Neutrophil (primary cell): ENCODE data around the gene HIPK2.
A peak's percentile ranks its signal among the peaks of the same experiment; 100 is the strongest.

Experiments
- H3K27ac ChIP-seq: fragments of 200-600 bp; sonication (generic); 2 replicates; pipeline ENCODE4 v1.5.1; 2016; ENCODE audit warnings: mild to moderate bottlenecking, moderate library complexity
- H3K27me3 ChIP-seq: fragments of 200-600 bp; sonication (generic); 2 replicates; pipeline ENCODE4 v1.6.0; 2016; ENCODE audit warnings: mild to moderate bottlenecking
- H3K36me3 ChIP-seq: fragments of 200-600 bp; sonication (generic); 2 replicates; pipeline ENCODE4 v1.5.1; 2017
- H3K4me1 ChIP-seq, 2 experiments: fragments of 200-600 bp in 1 of 2; sonication (generic) in 1 of 2; 1 replicate in 1 of 2; 2 replicates in 1 of 2; pipeline versions ENCODE4 v1.5.1 to v1.6.1; 2013 to 2016; ENCODE audit warnings: low read depth in 1 of 2, low read length in 1 of 2, mild to moderate bottlenecking in 1 of 2, moderate library complexity in 1 of 2; ENCODE audit not compliant: control insufficient read depth in 1 of 2, insufficient read depth in 1 of 2
- H3K4me3 ChIP-seq, 2 experiments: fragments of 200-600 bp in 1 of 2; sonication (generic) in 1 of 2; 1 replicate in 1 of 2; 2 replicates in 1 of 2; pipeline ENCODE4 v1.5.1; 2013 to 2016; ENCODE audit warnings: low read depth in 1 of 2, low read length in 1 of 2, mild to moderate bottlenecking in 1 of 2, moderate library complexity in 1 of 2
- H3K9me3 ChIP-seq: fragments of 200-600 bp; sonication (generic); 2 replicates; pipeline ENCODE4 v1.5.1; 2016
- TF ChIP-seq, protein P1 (sequence below): fragments of 200-600 bp; sonication (generic); IDR thresholded peaks from 2 replicates; pipeline ENCODE4 v1.5.1; 2016; ENCODE audit warnings: antibody characterized with exemption

HIPK2 gene

GRCh38 chr7:139765143-139765542, 12.7 kb downstream of the HIPK2 start:
- H3K4me1 ChIP-seq: peaks cover 89 to 98% of the 10 kb centered on the region in 2 experiments
- no peaks in the 10 kb centered on the region for H3K27me3 ChIP-seq
- TF ChIP-seq, protein P1, sequence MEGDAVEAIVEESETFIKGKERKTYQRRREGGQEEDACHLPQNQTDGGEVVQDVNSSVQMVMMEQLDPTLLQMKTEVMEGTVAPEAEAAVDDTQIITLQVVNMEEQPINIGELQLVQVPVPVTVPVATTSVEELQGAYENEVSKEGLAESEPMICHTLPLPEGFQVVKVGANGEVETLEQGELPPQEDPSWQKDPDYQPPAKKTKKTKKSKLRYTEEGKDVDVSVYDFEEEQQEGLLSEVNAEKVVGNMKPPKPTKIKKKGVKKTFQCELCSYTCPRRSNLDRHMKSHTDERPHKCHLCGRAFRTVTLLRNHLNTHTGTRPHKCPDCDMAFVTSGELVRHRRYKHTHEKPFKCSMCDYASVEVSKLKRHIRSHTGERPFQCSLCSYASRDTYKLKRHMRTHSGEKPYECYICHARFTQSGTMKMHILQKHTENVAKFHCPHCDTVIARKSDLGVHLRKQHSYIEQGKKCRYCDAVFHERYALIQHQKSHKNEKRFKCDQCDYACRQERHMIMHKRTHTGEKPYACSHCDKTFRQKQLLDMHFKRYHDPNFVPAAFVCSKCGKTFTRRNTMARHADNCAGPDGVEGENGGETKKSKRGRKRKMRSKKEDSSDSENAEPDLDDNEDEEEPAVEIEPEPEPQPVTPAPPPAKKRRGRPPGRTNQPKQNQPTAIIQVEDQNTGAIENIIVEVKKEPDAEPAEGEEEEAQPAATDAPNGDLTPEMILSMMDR: no peak
- no peaks in the 10 kb centered on the region for H3K9me3 ChIP-seq
- H3K27ac ChIP-seq: peak overlapping the region; percentile 87
- no peak overlapping the region for H3K4me3 ChIP-seq
- no peaks in the 10 kb centered on the region for H3K36me3 ChIP-seq

DNA sequence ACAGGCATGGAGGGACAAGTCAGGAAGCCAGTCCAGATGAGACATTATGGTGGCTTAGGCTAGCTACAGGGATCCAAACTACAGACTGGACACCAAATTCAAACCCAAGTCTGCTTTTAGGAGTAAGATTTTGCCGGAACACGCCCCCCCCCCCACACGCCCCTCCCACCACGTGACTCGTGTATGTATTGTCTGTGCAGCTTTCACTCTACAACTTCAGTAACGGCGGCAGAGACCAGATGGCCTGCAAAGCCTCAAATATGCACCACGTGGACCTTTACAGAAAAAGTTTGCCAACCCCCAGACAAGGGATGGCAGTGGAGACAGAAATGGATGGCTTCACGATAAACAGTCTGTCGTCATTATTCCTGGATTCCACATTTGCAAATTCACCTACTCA, 14.5 kb downstream of the HIPK2 start:
- H3K27me3 ChIP-seq: no peaks in the 10 kb centered on the region
- H3K4me1 ChIP-seq: peaks cover 71 to 93% of the 10 kb centered on the region in 2 experiments
- no peak overlapping the region for H3K4me3 ChIP-seq
- peak overlapping the region; percentile 48 for H3K27ac ChIP-seq
- no peaks in the 10 kb centered on the region for H3K9me3 ChIP-seq
- H3K36me3 ChIP-seq: no peaks in the 10 kb centered on the region
- TF ChIP-seq, protein P1: no peak

DNA sequence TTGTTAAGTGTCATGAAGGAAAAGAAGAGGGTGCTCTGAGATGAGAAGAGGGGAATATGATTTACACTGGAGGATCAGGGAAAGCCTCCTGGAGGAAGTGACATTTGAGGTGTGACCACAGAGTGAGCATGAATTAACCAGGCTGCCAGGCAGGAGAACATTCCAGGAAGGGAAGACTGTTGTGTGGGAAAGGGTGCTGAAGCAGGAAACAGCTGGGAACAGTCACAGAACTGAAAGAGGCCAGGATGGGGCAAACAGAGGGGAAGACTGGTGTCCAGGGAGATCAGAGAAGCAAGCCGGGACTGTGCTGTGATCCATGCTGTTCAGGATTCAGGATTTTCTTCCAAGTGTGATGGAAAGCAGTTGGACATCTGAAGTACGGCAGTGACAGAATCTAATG, 14.9 kb downstream of the HIPK2 start:
- TF ChIP-seq, protein P1: no peak
- no peak overlapping the region for H3K4me3 ChIP-seq
- no peaks in the 10 kb centered on the region for H3K27me3 ChIP-seq
- no peaks in the 10 kb centered on the region for H3K36me3 ChIP-seq
- H3K27ac ChIP-seq: peak overlapping the region; percentile 48
- H3K4me1 ChIP-seq: peaks cover 66 to 90% of the 10 kb centered on the region in 2 experiments
- no peaks in the 10 kb centered on the region for H3K9me3 ChIP-seq

- H3K36me3 ChIP-seq: no peaks in the 10 kb centered on the region
- no peak overlapping the region for H3K4me3 ChIP-seq
- H3K4me1 ChIP-seq: peaks cover 38 to 60% of the 10 kb centered on the region in 2 experiments
- TF ChIP-seq, protein P1: no peak
- H3K27me3 ChIP-seq: no peaks in the 10 kb centered on the region
- H3K27ac ChIP-seq: no peak overlapping the region
- no peaks in the 10 kb centered on the region for H3K9me3 ChIP-seq
Observed at GRCh38 chr7:139758388-139758787, 19.4 kb downstream of the HIPK2 start.

DNA sequence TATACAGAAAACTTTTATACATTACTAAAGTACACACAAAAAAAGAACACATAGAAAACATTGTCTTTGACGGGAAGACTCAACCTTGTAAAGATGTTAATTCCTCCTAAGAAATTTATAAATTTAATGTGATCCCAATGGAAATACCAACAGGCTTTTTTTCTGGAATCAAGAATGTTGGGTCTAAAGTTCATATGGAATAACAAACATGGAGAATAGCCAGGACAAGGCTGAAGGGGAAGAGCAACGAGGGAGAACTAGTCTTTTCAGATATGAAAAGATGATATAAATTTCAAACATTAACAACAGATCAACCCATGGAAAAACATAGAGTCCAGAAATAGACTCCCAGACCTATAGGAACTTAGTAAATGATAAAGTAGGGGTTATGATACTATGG, 19.8 kb downstream of the HIPK2 start:
- H3K36me3 ChIP-seq: no peaks in the 10 kb centered on the region
- H3K9me3 ChIP-seq: no peaks in the 10 kb centered on the region
- TF ChIP-seq, protein P1: no peak
- H3K27me3 ChIP-seq: no peaks in the 10 kb centered on the region
- peaks cover 34 to 60% of the 10 kb centered on the region in 2 experiments for H3K4me1 ChIP-seq
- H3K4me3 ChIP-seq: no peak overlapping the region
- no peak overlapping the region for H3K27ac ChIP-seq

DNA sequence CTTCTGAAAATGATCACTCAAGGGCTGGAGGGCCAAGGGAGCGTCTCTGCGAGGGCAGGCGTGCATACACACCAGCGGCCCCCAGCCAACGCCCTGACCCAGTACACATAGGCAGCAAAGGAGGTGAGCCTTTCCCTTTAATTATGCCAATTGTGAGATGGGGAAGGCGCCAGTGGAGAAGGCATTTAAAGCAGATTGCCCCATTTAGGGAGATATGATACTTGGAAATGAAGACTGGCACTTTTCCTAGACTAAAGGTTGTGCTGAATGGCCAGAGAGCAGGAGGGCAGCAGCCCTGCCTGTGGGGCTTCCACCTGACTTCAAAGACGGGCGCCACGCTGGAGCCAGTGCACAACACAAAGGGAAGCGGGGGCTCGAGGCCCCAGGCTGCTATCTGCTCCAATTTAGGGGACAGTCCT, 24.1 kb downstream of the HIPK2 start:
- H3K4me1 ChIP-seq: peaks cover 22 to 52% of the 10 kb centered on the region in 2 experiments
- H3K27me3 ChIP-seq: no peaks in the 10 kb centered on the region
- no peaks in the 10 kb centered on the region for H3K9me3 ChIP-seq
- H3K27ac ChIP-seq: no peak overlapping the region
- H3K4me3 ChIP-seq: no peak overlapping the region
- H3K36me3 ChIP-seq: no peaks in the 10 kb centered on the region
- TF ChIP-seq, protein P1: no peak
